Measurements from ENCODE around the gene ARID3A. TPM values are rescaled to one million over a fixed set of nuclear protein-coding genes. Genes with fewer than 3 reads are reported as not detected.

The ARID3A gene
- total RNA-seq, 2 experiments from 2014 or later = 9.9 to 21.6 TPM

DNA sequence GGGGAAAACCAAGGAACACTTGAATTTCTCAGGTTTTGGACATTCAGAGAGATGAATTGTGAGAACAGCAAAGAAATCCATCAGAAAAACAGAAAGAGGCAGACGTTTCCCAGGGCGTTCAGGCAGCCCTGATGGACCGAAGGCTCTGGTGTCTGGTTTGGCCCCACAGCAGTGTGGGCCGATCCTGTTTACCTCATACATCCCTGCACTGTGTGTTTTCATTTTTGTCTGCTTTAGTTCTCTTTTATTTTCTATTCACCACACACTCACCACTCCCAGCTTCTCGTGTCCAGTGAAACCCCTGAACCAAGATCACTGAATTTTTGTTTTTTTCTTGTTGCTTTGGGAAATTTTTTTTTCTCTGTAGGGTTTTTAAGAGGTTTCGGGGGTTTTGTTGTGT, 46.4 kb downstream of the ARID3A start:
- Histone ChIP-seq H3K9me2 (ENCODE audit: insufficient read depth, low read length) (no peaks in the 10 kb centered on the region), H3K79me2 (ENCODE audit: insufficient read depth, low read depth, low read length) (no peaks in the 10 kb centered on the region), H4K20me1 (ENCODE audit: insufficient read depth, low read length) (no peaks in the 10 kb centered on the region), H3K4me2 (ENCODE audit: low read length) (no peak overlapping the region), H3K27ac (ENCODE audit: low read depth, low read length, poor library complexity, severe bottlenecking) (no peak overlapping the region), H3K4me1 (ENCODE audit: insufficient read depth, low read length, poor library complexity, severe bottlenecking) (no peaks in the 10 kb centered on the region), H2AFZ (ENCODE audit: low read length) (no peak overlapping the region), H3K4me3 (ENCODE audit: low read depth, low read length, poor library complexity, severe bottlenecking) (no peak overlapping the region), H3K9me3 (ENCODE audit: low read length) (peaks cover 11% of the 10 kb centered on the region), H3K36me3 (ENCODE audit: insufficient read depth, low read length) (peaks cover 13% of the 10 kb centered on the region)
- BruUV-seq (replicated peaks) = no TSS peak
- intact Hi-C loops (cut with micrococcal nuclease; ENCODE audit: unreplicated experiment) = no loop called here
- DNase-seq (ENCODE audit: low spot score) = no peak
- ChIA-PET CTCF (ENCODE audit: unreplicated experiment) (no interaction called here), POLR2A (no interaction called here)
- TF ChIP-seq, protein P1, sequence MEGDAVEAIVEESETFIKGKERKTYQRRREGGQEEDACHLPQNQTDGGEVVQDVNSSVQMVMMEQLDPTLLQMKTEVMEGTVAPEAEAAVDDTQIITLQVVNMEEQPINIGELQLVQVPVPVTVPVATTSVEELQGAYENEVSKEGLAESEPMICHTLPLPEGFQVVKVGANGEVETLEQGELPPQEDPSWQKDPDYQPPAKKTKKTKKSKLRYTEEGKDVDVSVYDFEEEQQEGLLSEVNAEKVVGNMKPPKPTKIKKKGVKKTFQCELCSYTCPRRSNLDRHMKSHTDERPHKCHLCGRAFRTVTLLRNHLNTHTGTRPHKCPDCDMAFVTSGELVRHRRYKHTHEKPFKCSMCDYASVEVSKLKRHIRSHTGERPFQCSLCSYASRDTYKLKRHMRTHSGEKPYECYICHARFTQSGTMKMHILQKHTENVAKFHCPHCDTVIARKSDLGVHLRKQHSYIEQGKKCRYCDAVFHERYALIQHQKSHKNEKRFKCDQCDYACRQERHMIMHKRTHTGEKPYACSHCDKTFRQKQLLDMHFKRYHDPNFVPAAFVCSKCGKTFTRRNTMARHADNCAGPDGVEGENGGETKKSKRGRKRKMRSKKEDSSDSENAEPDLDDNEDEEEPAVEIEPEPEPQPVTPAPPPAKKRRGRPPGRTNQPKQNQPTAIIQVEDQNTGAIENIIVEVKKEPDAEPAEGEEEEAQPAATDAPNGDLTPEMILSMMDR (conservative IDR thresholded peaks at IDR 0.05; ENCODE audit: low read length) = no peak
- TF ChIP-seq EZH2phosphoT487 (IDR thresholded peaks at IDR 0.05; ENCODE audit: borderline replicate concordance, low read depth, low read length) = no peak

DNA sequence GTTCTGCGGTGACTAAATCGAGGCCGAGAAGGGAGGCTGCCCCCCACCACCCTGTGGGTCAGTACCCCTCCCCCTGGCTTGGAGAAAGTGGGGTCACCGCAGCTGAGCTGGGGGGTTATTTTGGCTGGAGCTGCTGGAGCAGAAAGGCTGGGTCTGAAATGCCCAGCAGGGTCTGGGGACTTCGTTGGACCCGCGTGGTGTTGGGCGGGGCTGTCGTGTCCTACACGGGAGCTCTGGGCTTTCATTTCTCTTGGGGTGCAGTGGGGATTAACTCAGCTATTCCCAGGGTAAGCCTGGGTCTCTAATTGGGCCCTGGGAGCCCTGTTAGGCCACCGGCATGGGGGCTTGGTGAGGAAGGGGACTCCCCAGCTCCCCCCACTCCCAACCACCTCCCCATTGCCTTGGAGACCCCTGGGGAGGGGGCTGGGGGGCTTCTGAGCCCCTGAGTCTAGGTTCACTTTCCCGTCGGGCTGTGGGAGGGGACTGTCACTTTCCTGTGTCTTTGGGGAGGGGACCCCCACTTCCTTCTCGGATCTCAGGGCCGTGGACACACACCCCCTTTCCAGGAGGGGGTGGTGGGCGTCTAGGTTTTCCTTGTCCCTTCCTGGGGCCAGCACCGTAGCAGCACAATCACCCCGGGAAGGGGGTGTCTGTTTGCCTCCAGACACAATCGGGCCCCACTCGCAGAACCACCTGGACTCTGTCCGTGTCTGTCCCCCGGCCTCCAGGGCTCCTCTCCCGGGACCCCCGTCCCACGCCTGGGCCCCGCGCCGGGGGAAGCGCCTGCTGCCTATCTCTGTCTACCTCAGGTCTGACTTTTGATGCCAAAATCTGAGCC, 48.1 kb downstream of the ARID3A start:
- Histone ChIP-seq H3K79me2 (ENCODE audit: insufficient read depth, low read depth, low read length) (no peaks in the 10 kb centered on the region), H3K4me1 (ENCODE audit: insufficient read depth, low read length, poor library complexity, severe bottlenecking) (no peaks in the 10 kb centered on the region), H2AFZ (ENCODE audit: low read length) (no peak overlapping the region), H3K9me2 (ENCODE audit: insufficient read depth, low read length) (no peaks in the 10 kb centered on the region), H3K4me3 (ENCODE audit: low read depth, low read length, poor library complexity, severe bottlenecking) (no peak overlapping the region), H4K20me1 (ENCODE audit: insufficient read depth, low read length) (no peaks in the 10 kb centered on the region), H3K4me2 (ENCODE audit: low read length) (no peak overlapping the region), H3K9me3 (ENCODE audit: low read length) (peaks cover 11% of the 10 kb centered on the region), H3K27ac (ENCODE audit: low read depth, low read length, poor library complexity, severe bottlenecking) (no peak overlapping the region), H3K36me3 (ENCODE audit: insufficient read depth, low read length) (peaks cover 13% of the 10 kb centered on the region)
- CTCF ChIA-PET (ENCODE audit: unreplicated experiment) = no interaction called here
- POLR2A ChIA-PET = no interaction called here
- DNase-seq (ENCODE audit: low spot score) = no peak
- TF ChIP-seq, protein P1 (conservative IDR thresholded peaks at IDR 0.05; ENCODE audit: low read length) = no peak
- no peak for TF ChIP-seq EZH2phosphoT487 (IDR thresholded peaks at IDR 0.05; ENCODE audit: borderline replicate concordance, low read depth, low read length)
- no TSS peak for BruUV-seq (replicated peaks)
- intact Hi-C loops (cut with micrococcal nuclease; ENCODE audit: unreplicated experiment) = no loop called here

DNA sequence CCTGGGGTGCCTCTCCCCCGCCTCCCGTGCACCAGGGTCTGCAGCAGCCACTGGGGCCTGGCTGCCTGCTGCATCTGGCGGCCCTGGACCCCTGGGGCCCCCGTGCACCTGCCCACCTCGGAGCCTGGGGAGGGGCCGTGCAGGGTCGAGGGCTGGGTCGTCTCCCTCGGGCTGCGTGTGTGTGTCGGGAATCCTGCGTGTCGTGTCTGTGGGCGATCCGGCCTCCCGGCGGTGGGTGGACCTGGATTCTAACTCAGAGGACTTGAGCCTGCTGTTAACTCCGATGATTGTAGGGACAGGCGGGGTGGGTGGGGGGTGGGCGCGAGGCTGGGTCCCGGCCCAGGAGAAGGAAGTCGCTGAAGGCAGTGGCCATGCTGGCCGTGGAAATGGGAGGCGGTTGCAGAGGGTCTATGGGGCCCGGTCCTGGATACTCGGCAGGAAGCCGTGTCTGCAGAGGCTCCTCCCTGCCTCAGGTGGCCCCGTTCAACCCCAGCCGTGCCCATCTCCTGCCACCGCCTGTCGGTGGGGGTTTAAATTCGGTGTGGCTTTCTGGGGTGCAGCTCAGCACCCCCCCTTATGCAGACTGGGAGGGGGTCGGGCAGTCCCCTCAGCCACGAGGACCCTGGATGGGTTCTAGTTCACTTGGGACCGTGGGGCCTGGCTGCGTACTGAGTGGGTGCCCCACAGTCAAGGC, 48.9 kb downstream of the ARID3A start:
- Histone ChIP-seq H3K79me2 (ENCODE audit: insufficient read depth, low read depth, low read length) (no peaks in the 10 kb centered on the region), H3K9me2 (ENCODE audit: insufficient read depth, low read length) (no peaks in the 10 kb centered on the region), H3K27ac (ENCODE audit: low read depth, low read length, poor library complexity, severe bottlenecking) (no peak overlapping the region), H3K4me2 (ENCODE audit: low read length) (no peak overlapping the region), H3K4me3 (ENCODE audit: low read depth, low read length, poor library complexity, severe bottlenecking) (no peak overlapping the region), H3K36me3 (ENCODE audit: insufficient read depth, low read length) (peaks cover 13% of the 10 kb centered on the region), H3K9me3 (ENCODE audit: low read length) (peaks cover 11% of the 10 kb centered on the region), H4K20me1 (ENCODE audit: insufficient read depth, low read length) (no peaks in the 10 kb centered on the region), H2AFZ (ENCODE audit: low read length) (no peak overlapping the region), H3K4me1 (ENCODE audit: insufficient read depth, low read length, poor library complexity, severe bottlenecking) (no peaks in the 10 kb centered on the region)
- CTCF ChIA-PET (ENCODE audit: unreplicated experiment) = no interaction called here
- DNase-seq (ENCODE audit: low spot score) = no peak
- TF ChIP-seq, protein P1 (conservative IDR thresholded peaks at IDR 0.05; ENCODE audit: low read length) = no peak
- TF ChIP-seq EZH2phosphoT487 (IDR thresholded peaks at IDR 0.05; ENCODE audit: borderline replicate concordance, low read depth, low read length) = no peak
- intact Hi-C loops (cut with micrococcal nuclease; ENCODE audit: unreplicated experiment) = no loop called here
- POLR2A ChIA-PET = no interaction called here
- no TSS peak for BruUV-seq (replicated peaks)
